SKM-1 (cell line): ENCODE data around the gene ATG9B.
A peak's percentile ranks its signal among the peaks of the same experiment; 100 is the strongest.
"Not testable (repeated sequence)": the region's sequence is repeated elsewhere in the genome, so short reads cannot be mapped to it uniquely, and the experiment has no call there.

Experiments
- DNase-seq: peaks from one replicate; lab custom pipeline; 2025; ENCODE audit not compliant: unreplicated experiment; lab: John Stamatoyannopoulos, UW

ATG9B gene

GRCh38 chr7:151038951-151039849, 14.9 kb upstream of the ATG9B start:
- DNase-seq: peak; percentile 6

GRCh38 chr7:151035902-151036301, 11.6 kb upstream of the ATG9B start:
- DNase-seq: no peak

- no peak for DNase-seq
These were observed 10.9 kb upstream of the ATG9B start for GRCh38 chr7:151035026-151035717.

DNA sequence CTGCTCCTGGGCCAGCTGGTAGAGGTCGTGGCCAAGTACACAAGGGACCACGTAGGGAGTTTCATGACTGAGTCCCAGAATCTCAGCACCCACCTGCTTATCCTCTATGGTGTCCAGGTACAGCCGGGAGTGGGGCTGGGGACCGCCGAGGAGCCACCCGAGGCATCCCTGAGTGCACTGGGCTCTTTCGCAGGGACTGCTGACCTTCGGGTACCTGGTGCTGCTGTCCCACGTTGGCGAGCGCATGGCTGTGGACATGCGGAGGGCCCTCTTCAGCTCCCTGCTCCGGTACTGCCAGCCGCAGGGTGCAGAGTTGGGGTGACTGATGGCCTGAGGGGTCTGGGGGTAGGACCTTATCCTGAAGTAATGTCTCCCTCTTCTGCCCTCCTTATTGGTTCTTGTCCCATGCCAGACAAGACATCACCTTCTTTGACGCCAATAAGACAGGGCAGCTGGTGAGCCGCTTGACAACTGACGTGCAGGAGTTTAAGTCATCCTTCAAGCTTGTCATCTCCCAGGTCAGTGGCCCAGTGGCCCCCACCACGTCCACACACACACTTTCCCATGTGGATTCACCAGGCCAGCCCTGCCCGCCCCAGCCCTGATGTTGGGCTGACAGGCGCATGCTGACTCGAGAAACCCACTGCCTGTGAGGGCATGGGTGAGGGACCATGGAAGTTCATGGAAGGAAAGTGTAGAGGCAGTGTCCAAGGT, 10.2 kb upstream of the ATG9B start:
- no peak for DNase-seq

GRCh38 chr7:151033864-151034249, 9.6 kb upstream of the ATG9B start:
- DNase-seq: no peak

DNA sequence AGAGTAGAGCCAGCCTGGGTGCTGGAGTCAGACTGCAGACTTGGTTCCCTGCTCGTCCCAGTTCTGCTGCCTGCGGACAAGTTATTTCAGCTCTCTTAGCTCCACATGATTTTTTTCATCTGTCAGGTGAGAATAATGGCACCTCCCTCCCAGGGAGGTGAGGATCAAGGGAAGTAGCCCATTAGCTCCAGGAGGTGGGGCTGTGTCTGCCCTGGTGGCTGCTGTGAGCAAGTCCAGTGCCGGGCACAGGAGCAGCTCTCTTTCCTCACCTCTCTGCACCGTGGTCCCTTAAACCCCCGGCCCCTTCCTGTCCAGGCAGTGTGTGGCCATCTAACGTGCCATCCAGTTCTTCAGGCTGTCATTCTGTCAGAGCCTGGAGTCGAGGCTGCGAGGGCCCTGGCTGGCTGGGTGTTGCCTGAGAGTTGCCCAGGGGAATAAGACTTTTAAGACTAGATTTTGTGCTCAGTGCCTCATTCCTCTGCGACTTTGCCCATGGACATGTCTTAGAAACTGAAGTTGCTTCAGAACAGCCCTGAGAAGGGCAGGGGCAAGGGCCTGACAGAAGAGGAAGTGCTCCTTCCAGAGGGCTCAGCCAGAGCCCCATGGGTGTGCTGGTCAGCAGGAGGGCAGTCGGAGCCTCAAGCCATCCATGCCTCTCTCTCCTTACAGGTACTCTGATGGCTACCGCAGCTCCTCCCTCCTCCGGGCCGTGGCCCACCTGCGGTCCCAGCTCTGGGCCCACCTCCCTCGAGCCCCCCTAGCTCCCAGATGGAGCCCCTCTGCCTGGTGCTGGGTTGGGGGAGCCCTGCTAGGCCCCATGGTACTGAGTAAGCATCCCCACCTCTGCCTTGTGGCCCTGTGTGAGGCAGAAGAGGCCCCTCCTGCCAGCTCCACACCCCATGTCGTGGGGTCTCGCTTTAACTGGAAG, 8.9 kb upstream of the ATG9B start:
- no peak for DNase-seq

DNA sequence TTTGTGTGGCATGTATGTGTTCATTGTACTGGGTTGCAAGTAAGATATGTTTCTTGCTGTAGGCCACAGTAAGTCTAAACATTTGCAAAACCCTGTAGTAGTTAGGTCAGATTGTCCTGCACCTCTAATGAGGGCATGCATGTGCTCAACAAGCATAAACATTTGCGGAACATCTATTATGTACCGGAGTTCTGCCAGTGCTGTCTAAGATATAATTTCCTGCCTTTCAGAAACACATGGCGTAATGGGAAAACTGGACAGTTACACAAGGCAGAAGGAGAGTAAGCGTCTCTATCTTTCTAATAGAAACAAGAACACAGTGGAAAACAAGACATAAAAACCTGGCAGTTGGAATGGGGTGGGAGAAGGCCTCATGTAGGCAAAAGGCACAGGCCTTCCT, 6.7 kb upstream of the ATG9B start:
- DNase-seq: no peak

GRCh38 chr7:151028948-151029501, 4.7 kb upstream of the ATG9B start:
- no peak for DNase-seq

DNA sequence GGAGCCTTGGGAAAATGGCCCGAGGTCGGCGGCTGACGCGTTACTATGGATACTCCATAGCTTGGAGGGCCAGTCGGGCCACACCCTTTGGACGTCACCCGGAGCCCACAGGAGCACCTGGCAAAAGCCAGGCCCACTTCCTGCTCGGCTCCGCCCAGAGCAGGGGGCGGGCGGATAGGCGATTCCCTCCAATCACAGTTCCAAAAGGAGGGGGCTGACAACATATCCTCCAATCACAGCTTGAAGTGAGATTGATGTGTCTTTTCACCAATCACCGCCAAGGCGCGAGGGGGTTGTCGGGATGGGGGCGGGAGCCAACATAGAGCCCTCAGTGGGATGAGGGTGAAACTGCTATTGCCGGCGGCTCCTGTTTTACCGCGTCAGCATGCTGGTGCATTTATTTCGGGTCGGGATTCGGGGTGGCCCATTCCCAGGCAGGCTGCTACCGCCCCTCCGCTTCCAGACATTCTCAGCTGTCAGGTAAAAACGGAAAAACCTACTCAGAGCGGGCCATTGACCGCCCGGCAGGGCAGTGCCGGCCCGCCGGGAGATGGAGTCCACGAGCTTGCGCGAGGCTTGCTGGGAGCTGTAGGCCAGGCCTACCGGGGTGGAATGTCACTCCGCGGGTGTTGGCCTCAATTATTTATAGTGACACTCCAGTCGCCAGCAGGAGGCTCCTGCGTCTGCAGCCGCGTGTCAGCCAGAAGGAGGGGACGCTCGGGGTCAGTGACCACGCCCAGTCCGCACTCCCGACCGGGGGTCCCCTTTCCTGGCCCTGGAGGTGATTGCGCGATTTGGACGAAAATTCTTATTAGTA, 4.0 kb upstream of the ATG9B start, which contains the start of gene ABCB8:
Gene ABCB8 (plus strand): TSS at position 320 of the 817 bp plus-strand sequence. CDS start 66 bp downstream, at position 386.
- peak; percentile 78 for DNase-seq

DNA sequence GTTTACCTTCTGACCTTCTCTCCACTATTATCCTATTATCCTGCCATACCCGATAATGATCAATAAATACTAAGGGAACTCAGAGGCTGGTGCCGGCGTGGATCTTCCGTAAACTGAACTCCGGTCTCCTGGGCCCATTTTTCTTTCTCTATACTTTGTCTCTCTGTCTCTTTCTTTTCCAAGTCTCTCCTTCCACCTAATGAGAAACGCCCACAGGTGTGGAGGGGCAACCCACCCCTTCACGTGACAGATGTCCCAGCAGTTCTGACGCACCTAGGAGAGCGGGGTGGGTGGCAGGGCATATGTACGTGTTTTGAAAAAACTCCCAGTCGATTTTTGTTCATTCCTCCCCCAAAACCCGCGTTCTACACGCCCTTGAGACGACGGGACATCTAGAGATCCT, 3.4 kb upstream of the ATG9B start:
- DNase-seq: not testable (repeated sequence)

- DNase-seq: not testable (repeated sequence)
These were observed 2.8 kb upstream of the ATG9B start for GRCh38 chr7:151026771-151027727.

GRCh38 chr7:151025924-151026671, 1.8 kb upstream of the ATG9B start:
- DNase-seq: no peak

GRCh38 chr7:151023232-151023631, 1.1 kb downstream of the ATG9B start:
- DNase-seq: no peak

DNA sequence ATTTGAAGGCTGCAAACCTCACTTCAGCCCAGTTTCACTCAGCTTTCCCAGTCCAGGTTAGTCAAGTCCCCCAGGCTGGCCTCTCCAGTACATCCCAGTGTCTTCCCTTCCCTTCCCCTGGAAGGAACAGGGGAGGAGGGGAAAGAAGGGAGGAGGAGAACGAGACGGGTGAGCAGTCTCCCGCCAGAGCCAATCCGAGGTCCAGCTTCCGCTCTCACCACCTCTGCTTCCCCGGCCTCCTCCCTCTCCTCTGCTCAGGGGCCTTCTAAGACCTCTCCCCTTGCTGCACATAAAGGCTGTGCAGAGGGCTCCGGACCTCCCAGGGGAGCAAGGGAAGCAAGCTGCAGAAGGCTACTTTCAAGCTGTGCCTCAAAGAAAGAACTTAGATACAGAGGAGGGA, 4.1 kb downstream of the ATG9B start:
- no peak for DNase-seq

- DNase-seq: no peak
These were observed 5.2 kb downstream of the ATG9B start for GRCh38 chr7:151019130-151019447.

- DNase-seq: no peak
These were observed 5.7 kb downstream of the ATG9B start for GRCh38 chr7:151018421-151019129.

DNA sequence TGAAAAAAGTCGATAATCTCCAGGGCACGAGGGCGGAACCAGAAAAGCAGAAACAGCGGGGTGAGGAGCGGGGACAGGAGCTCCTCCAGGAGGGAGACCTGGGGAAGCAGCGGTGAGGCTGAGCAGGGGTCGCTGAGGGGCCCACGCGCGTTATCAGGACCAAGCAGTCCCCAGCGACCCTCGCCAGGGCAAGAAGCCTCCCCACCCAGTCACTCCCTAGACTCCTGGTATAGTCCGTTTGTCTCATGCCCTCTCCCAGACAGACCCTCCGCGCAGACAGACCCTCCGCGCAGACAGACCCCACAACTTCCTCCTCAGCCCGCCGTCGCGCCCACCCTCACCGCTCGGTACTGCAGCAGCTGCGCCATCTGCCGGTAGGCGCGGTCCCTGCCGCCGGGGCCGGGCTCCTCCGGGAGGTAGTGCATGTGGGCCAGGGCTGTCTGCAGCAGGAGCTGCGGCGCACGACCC, 6.3 kb downstream of the ATG9B start:
- no peak for DNase-seq
